GM03348 (cell line): ENCODE data around the gene RNU11.
A peak's percentile ranks its signal among the peaks of the same experiment; 100 is the strongest.
"Not testable (repeated sequence)": the region's sequence is repeated elsewhere in the genome, so short reads cannot be mapped to it uniquely, and the experiment has no call there.

Source experiments
- DNase-seq: peaks from one replicate; pipeline ENCODE4 v3.0.0; 2012; ENCODE audit warnings: low spot score

RNU11 gene

DNA sequence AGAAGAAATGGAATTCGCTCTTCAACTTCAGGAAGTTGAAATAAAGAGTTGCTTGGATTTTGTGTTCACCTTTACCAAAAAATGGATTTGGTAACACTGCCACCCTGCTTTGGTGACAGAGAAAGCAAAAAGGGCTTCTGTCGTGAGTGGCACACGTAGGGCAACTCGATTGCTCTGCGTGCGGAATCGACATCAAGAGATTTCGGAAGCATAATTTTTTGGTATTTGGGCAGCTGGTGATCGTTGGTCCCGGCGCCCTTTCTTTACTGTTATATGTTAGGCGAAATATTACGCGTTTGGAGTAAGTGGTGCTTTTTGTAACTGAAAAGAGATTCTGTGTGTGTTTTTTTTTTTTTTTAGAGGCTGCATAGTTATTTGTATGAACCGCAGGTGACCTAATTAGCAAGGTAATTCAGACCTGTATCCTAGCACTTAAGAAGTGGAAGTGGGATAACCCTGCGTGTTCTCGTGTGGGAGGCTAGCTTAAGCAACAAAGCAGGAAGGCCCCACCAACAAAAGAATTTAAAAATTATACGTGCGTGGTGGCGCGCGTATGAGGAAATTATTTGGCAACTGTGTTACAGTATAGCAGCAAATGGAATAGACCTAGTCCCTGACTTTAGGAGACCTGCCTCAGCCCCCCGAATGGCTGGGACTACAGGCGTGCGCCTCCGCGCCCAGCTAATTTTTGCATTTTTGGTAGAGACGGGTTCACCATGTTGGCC, at the start of gene RNU11:
RNU11 (plus strand) TSS at position 127 of the 725 bp plus-strand sequence.
- peak; percentile 76 for DNase-seq

GRCh38 chr1:28601696-28602095, 46.7 kb upstream of the RNU11 start:
- DNase-seq: peak; percentile 82

DNA sequence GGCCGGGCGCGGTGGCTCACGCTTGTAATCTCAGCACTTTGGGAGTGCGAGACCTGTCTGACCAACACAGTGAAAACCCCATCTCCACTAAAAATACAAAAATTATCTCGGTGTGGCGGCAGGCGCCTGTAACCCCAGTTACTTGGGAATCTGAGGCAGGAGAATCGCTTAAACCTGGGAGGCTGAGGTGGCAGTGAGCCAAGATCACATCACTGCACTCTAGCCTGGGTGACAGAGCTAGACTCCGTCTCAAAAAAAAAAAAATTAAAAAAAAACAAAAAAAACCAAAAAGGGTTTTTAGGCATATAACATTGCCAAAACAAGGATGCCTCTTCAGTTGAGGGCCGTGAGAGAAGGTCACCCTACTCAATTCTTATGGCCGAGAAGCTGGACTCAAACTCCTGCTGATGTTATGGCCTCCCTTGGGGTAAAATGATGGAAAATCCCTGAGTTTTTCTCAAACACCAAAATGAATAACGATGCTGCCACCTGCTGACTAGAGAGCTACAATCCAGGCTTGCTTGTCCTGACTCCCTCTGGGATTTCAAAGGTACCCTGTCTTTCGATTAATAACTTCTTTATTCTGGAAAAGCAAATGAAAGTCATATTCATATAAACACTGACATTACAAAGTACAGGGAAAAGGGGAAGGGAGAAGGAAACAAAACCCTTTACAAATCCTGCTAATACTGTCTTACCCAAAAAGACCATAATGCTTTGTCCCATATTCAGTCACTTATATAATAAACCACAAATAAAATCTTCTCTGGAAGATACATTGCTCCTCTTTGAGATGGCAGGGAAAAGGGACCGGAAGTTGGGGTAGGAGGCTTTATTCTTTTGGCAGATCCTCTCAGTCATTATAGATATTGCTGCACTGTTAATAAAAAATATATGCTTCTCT, 45.6 kb upstream of the RNU11 start:
- DNase-seq: peak; percentile 80

- DNase-seq: no peak
These were observed 44.0 kb upstream of the RNU11 start for GRCh38 chr1:28604411-28604810.

DNA sequence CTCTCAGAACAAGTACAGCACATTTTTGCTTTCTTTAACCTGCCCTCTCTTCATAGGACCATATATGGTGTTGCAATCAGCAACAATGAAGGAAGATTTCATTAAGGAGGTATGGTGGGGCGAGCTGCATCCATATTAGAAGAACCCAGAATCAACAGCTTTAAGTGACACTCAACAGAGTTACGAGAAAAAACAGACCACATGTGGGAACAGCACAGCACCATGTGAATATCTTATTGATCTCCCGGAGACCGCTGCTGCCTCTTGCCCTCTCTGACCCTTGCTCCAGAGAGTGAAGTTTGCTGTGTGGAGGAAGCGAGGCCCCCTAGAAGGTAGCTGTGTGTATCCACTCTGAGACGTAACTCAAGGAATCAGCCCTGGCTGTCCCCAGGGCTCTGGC, 43.4 kb upstream of the RNU11 start:
- DNase-seq: no peak

DNA sequence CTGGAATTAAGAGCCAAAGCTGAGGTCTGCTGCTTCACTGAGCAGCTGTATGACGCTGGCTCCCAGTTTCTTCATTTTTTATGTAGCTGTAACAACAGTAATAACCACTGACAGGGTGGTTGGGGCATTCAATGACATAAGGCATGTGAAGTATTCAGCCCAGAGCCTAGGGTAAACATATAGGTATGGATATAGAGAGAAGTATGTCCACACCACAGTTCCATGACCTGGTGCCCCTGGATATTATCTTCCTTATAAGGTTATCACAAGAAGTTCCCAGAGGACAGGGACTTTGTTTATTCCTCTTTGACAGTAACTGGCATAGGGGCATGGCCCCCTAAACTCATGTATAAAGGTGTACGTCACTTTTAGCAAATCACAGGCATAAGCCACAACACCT, 41.6 kb upstream of the RNU11 start:
- DNase-seq: no peak

- no peak for DNase-seq
These were observed 35.2 kb upstream of the RNU11 start for GRCh38 chr1:28613175-28613574.

DNA sequence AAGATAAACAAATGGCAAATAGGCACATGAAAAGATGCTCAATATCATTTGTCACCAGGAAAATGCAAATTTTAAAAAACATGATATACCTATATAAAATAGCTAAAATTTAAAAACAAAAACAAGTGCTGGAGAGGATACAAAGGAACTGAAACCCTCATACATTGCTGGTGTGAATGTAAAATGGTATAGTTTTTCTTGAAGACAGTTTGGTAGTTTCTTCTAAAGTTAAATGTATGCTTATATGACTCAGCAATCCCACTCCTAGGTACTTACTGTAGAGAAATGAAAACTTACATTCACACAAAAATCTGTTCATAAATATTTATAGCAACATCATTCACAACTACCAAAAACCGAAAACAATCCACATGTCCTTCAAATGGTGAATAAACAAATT, 16.7 kb upstream of the RNU11 start:
- DNase-seq: no peak

DNA sequence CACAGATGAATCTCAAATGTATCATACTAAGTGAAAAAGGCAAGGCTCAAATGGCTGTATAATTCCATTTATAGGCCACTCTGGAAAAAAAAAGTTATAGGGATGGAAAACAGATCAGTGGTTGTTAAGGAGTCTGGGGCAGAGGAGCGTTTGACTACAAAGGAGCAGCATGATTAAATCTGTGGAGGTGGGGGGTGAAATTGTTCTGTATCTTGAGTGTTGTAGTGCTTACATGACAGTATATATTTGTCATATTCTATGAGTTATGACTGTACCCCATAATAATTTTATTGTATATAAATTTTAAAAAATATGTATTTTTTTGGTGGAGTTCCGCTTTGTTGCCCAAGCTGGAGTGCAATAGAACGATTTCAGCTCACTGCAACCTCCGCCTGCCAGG, 15.8 kb upstream of the RNU11 start:
- no peak for DNase-seq

DNA sequence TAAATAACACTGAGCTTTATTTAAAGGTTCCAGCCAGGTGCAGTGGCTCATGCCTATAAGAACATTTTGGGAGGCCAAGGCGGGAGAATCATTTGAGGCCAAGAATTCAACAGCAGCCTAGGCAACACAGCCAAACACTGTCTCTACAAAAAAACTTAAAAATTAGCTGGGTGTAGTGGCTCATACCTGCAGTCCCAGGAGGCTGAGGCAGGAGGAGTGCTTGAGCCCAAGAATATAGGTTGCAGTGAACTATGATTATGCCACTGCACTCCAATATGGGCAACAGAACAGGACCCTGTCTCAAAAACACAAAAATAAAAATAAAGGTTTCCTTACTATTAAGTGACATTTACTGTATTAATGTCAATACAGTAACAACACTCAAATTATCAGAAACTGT, 7.6 kb upstream of the RNU11 start:
- DNase-seq: no peak

GRCh38 chr1:28642056-28642846, 6.1 kb upstream of the RNU11 start:
- peak; percentile 25 for DNase-seq

- DNase-seq: peak; percentile 95
These were observed 5.4 kb upstream of the RNU11 start, which contains the start of gene TAF12 for GRCh38 chr1:28642847-28643635. TSS of gene TAF12 (minus strand) at chr1:28643067. CDS start at chr1:28622081, 20,986 bp downstream.

- no peak for DNase-seq
These were observed 3.9 kb upstream of the RNU11 start for GRCh38 chr1:28644494-28644893.

- DNase-seq: not testable (repeated sequence)
These were observed 3.0 kb upstream of the RNU11 start for GRCh38 chr1:28645406-28645805.

DNA sequence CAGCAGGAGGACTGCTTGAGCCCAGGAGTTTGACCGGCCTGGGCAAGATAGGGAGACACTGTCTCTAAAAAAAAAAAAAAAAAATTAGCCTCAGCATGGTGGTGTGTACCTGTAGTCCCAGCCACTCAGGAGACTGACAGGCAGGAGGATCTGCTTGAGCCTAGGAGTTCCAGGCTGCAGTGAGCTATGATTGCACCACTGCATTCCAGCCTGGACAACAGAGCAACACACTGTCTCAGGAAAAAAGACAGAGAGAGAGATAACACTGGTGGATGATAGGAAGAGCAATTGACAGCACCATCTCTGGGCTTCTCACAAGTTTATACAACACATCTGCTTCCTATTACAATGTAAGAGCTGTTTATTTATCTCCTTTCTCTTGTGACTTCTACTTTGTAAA, 2.4 kb upstream of the RNU11 start:
- peak; percentile 20 for DNase-seq

DNA sequence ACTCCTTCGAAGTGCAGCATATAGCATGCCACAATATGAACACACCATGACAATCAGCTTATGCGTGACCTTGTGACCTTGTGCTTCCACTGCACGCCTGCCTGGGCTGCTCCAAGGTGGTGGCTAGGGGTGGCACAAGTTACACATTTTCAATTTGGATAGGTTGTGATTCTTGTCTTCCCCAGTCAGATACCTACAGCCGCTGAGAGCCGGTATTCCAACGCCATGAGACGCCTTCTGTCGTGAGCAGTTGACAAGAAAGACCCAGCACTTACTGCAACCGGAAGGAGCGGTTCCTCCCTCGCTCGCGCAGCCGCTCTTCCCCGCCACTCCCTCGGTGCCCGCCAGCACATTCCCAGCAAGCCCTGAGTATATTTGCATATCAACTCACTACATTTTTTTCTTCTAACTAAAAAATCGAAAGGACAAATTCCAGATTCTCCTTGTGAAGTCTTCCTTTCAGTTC, 359 bp upstream of the RNU11 start:
- peak; percentile 93 for DNase-seq

GRCh38 chr1:28653063-28653462, 4.7 kb downstream of the RNU11 start:
- not testable (repeated sequence) for DNase-seq

- DNase-seq: not testable (repeated sequence)
These were observed 5.5 kb downstream of the RNU11 start for GRCh38 chr1:28653870-28654269.

- DNase-seq: not testable (repeated sequence)
These were observed 7.3 kb downstream of the RNU11 start for GRCh38 chr1:28655448-28656311.

- DNase-seq: no peak
These were observed 7.9 kb downstream of the RNU11 start for GRCh38 chr1:28656335-28656734.
